Measurements from ENCODE around the gene PRKCE.

The PRKCE gene

DNA sequence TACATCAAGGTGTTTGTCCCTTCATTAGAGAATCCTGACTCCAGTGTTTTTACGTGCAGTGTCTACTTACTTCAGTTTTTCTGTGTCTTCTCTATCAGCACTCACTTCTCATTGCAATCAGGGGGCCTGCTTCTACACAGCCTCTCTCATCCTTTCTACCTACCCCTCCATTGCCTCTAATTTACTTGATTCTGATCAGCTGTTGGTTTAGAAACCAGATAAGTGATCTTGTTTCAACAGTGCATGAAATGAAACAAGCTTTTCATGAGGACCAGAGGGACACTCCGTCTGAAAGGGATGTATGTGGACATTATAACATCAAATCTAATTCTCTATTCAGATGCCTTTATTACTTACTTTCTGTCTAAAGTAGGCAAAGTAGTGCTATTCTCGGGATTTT lies 136.9 kb downstream of the PRKCE start:
- no peak for DNase-seq

DNA sequence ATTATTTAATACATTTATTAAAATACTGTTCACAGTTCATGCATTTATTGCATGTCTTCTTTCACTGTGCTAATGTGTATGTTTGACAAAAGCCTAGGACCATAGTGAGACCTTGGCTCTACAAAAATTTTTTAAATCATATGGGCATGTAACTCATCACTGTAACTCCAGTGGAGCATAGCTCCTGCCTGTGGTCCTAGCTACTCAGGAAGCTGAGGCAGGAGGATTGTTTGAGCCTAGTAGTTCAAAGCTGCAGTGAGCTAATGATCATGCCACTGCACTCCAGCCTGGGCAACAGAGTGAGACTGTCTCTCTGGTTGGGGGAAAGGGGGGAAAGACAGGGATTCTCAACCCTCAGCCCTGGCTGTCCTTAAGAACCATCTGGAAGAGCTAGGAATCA lies 137.8 kb downstream of the PRKCE start:
- no peak for DNase-seq

- DNase-seq, result no peak
Observed at GRCh38 chr2:45789961-45790723, 138.7 kb downstream of the PRKCE start.

DNA sequence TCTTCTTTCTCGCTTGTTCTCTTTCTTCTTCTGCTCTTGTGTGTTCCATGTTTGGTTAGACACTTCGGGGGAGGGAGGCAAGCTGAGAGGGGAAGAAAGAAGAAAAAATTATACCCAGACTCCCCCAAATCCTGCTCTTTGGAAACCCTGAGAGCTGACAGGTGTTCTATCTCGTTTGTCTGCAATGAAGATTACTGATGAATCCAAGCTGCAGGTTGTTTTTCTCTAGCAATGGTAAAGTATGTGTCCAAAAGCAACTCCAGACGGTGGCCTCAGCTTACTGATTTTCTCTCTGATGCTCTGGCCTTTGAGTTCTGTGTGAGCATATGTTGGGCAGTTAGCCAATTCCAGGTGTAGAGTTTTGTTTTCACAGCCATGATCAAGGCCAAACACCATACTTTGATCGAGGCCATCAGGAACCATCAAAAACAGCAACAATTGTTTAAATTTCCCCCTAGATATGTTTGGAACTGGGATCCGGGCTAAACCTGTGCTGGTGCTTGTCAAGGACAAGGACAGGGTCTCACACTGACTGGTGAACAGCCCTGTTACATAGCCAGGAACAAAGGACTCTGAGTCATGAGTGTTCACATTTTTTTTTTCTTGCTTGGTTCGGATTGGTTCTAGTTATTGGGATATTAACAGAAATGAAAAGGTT lies 142.0 kb downstream of the PRKCE start:
- DNase-seq, result peak; percentile 44

- DNase-seq, result no peak
Observed at GRCh38 chr2:45794134-45794617, 142.7 kb downstream of the PRKCE start.

- DNase-seq, result no peak
Observed at GRCh38 chr2:45796500-45796899, 145.0 kb downstream of the PRKCE start.

DNA sequence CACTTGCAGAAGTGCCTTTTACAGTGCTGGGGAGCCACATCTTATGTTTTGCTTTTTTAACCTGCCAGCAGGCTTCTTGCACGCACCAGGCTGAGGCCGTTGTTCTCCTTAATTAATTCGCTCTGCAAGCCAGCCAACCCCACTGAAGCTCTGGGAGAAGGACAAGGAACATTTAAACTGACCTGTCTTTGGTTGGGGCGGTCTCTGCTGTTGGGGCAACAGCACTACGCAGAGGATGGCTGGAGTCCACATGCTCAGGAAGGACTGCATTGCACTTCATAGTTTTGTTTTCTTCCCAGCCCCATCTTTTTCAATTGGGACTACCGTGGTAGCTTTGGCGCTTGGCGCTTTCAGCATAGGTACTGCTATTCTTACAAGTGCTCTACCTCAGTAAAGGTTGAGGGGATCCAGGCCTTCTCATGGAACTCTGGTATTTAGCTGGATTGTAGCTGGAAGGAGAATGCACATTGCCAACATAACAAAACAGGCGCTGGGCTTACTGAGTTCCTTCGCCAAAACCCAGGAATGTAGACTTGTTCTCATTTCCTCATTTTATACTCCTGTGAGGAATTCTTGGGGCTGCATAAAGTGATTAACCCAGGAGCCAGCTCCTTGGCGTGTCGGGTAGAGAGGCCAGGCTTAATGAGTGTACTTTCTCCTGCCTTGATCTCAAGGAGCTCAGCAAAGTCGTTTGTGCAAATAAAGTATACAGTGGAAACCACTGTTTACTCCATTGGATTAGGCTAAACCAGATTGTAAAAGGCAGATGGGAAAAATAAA lies 146.2 kb downstream of the PRKCE start:
- DNase-seq, result no peak

GRCh38 chr2:45799679-45800381 lies 148.4 kb downstream of the PRKCE start:
- DNase-seq, result no peak

DNA sequence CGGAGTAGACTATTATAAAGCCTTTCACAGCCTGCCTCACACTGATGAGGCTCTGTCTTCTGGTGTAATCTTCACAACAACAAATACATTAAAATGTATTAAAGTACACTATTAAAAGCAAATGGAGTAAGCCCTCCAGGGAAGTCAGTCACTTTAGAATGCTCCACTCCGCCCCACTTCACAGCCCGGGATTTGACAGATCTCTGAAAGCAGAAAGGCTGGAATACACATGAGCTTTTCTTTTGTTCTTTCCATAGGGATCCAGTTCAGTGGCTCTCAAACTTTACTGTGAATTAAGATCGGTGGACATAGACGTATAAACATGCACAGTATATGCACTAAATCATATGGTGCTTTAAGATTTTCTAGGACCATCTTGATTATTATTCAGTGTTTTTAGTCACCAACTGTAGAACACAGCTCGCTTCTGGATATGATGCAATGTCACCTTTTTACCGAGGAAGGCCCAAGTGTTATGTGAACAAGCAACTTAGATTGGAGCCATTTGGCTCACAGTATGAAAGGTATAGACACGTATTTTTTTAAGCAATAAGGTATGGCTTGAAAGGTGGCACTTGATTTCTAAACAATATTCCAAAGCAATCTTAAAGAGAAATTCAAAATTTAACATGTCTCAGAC lies 151.1 kb downstream of the PRKCE start:
- no peak for DNase-seq

GRCh38 chr2:45804987-45805755 lies 153.7 kb downstream of the PRKCE start:
- no peak for DNase-seq

DNA sequence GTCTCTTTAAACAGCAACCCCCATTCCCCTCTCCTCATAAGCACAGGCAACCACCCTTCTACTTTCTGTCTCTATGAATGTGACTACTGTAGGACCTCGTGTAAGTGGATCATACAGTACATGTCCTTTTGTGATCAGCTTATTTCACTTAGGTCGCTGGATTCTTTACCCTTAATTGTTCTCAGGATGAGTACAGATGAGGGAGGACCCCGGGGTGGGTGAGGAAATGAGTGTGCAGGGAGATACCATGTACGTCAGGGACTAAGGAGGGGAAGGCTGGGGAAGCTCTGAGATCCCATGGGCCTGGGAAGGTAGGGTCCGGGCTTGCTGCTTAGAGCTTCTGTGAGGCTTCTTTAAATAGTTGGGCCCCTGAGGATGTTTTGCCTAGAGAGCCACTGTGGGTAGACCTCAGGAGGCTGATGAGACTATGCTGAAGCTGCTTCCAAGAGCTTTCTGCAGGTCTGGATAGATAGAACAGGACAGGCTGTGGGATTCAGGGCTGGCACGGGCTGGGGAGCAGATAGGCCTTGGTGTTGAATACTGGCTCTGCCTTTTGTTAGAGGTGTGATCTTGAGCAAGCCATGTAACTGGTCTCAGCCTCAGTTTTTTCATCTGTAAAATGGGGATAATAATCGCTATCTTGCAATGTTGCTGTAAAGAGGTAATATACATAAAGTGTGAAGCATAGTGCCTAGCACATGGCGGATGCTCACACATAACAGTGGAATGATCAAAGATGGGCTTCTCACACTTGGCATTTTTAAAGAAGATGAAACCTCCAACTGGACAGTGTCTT lies 155.3 kb downstream of the PRKCE start:
- no peak for DNase-seq

- DNase-seq, result peak; percentile 79
Observed at GRCh38 chr2:45808294-45808800, 156.9 kb downstream of the PRKCE start.

GRCh38 chr2:45809205-45809604 lies 157.7 kb downstream of the PRKCE start:
- no peak for DNase-seq

GRCh38 chr2:45812011-45812500 lies 160.6 kb downstream of the PRKCE start:
- DNase-seq, result no peak

DNA sequence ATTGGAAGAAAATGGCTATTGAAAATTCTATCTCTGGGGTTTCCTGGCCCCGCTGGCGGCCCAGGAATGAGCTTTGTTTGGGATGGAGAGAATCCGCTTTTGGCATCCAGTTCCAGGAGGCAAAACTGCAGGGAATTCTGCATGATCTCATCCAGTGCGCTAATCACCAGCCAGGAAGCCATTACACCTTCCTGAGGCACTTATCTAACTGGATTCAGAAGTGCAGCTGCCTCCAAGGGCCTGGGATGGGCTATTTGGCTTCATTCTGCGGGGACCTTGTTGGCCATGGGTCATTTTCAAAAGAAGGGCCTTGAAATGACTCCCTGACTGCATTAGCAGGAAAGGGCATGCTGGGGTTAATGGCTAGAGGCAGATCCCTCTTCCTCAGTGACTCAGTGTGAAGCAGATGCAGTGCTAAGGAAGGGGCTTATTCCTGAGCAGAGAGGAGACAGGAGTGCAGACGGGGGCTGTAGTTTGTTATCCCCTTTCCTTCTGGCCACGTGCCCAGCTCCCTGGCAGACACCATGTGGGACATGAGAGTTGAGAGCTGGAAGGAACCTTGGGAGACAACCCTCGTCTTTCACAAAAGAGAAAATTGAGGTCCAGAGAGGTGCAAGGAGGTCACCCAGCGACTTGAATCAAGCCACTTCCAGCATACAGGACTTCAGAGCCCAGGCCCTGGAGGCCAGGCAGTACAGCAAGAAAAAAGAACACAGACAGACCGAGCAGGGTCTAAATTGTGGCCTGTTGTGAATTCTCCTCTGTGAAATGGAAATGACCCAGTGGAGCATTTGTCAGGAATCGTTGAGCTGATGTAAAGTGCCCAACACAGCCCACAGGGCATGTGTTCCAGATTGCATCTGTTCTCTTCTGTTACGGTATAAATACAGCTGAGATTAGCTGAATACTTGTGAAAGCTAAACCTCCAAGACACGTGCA lies 161.8 kb downstream of the PRKCE start:
- DNase-seq, result peak; percentile 34

DNA sequence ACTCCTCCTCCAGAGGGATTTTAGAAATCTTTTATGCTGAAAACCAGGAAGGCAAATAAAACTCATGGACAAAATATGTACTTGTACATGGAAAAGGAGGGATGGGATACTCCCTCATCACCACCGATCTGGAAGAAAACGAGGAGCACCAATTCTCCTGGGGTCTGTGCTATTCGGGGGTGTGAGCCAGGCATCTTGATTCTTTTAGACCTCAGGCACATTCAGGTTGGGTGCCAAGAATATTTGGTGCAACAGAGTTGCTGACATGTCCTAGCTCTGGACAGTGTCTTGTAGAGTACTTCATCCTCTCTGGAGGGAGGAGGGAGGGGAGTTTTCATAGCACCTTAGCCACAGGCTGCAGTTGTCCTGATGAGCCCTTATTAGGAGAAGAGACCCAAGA lies 163.0 kb downstream of the PRKCE start:
- DNase-seq, result no peak

GRCh38 chr2:45814951-45815621 lies 163.6 kb downstream of the PRKCE start:
- no peak for DNase-seq

DNA sequence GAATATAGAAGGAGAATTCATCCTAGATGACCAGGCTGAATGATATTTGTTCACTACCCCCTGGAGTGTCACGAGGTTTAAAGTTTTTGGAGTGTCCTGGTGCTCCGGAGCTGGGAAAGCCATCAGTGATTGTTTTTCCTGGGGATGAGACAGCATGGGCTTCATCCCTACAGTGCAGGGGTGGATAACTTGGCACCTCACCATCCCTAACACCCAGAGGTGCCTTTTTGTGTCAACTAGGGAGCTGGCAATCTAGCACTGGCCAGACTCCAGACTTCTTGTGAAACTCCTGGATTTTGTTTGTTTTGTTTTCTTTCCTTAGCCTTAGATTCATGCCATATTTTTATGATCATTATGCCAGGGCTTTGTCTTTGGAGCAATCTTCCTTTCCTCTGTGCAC lies 164.8 kb downstream of the PRKCE start:
- no peak for DNase-seq

DNA sequence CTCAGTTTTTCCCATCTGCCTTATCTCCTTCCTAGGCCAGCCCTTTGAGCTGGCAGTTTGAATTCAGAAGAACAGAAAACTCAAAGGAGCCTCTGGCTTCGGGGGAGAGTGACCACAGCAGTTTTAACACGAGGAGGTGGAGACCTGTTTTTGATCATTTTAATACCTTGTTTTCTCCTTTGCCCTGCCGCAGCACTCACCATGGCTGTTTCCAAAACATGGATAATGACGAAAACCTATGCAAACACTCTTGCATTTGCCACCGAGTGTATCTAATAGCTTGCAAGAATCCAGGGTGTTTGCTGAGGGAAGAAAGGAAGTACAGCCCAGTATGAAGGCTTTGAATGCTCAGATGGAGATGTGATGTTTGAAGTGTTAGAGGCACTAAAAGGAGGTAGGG lies 167.1 kb downstream of the PRKCE start:
- DNase-seq, result peak; percentile 46

All from DMS153 (cell line).